ENCODE results near the gene CCDC178. TPM values are rescaled to one million over a fixed set of nuclear protein-coding genes. Genes with fewer than 3 reads are reported as not detected.
"Not testable (repeated sequence)": the region's sequence is repeated elsewhere in the genome, so short reads cannot be mapped to it uniquely, and the experiment has no call there.

The CCDC178 gene
- total RNA-seq, 4 donors from 2014 or later = not detected

DNA sequence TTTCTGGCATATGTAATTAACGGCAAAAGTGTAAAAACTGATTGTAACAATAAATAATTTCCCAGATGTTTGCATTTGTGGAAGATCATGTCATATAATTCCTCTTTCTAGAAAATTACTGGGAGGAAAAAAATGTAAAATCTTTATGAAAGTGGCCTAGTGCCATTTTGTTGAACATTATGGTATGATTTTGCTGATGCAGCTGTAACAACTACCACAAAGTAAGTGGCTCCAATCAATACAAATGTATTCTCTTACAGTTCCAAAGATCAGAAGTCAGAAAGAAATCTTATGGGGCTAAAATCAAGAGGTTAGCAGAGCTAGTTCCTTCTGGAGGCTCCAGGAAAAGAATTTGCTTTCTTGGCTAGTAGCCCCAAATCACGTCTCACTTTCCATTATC, 281.4 kb downstream of the CCDC178 start:
- Histone ChIP-seq H3K4me3 (no peak overlapping the region), H3K27me3 (no peaks in the 10 kb centered on the region), H3K27ac (no peak overlapping the region), H3K9me3 (no peaks in the 10 kb centered on the region), H3K36me3 (no peaks in the 10 kb centered on the region), H3K4me1 (no peaks in the 10 kb centered on the region)
- no peak for DNase-seq
- TF ChIP-seq, protein P1, sequence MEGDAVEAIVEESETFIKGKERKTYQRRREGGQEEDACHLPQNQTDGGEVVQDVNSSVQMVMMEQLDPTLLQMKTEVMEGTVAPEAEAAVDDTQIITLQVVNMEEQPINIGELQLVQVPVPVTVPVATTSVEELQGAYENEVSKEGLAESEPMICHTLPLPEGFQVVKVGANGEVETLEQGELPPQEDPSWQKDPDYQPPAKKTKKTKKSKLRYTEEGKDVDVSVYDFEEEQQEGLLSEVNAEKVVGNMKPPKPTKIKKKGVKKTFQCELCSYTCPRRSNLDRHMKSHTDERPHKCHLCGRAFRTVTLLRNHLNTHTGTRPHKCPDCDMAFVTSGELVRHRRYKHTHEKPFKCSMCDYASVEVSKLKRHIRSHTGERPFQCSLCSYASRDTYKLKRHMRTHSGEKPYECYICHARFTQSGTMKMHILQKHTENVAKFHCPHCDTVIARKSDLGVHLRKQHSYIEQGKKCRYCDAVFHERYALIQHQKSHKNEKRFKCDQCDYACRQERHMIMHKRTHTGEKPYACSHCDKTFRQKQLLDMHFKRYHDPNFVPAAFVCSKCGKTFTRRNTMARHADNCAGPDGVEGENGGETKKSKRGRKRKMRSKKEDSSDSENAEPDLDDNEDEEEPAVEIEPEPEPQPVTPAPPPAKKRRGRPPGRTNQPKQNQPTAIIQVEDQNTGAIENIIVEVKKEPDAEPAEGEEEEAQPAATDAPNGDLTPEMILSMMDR (IDR thresholded peaks at IDR 0.05) = no peak
- no peak for TF ChIP-seq POLR2A (IDR thresholded peaks at IDR 0.05)

DNA sequence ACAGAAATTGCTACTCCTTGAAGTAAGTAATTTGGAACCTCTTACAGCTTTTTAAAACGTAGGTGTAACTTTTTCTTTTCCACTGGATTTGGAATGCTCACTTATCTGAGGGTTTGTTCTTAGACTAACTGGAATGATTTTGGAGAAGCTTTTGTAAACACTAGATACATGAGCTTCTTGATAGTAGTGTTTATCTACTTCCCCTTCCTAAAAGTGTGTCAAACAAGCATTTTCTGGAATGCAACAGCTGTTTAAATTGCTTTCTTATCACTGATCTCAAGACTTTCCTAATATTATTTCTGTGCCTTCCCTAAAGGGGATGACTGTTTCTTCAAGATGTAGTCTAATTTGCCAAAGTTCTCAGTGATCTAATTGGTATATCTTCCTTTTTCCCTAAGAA, 282.6 kb downstream of the CCDC178 start:
- no peak for DNase-seq
- TF ChIP-seq, protein P1 (IDR thresholded peaks at IDR 0.05) = no peak
- TF ChIP-seq POLR2A (IDR thresholded peaks at IDR 0.05) = no peak
- H3K4me1 ChIP-seq = no peaks in the 10 kb centered on the region
- no peaks in the 10 kb centered on the region for H3K36me3 ChIP-seq
- H3K27ac ChIP-seq = no peak overlapping the region
- no peak overlapping the region for H3K4me3 ChIP-seq
- no peaks in the 10 kb centered on the region for H3K9me3 ChIP-seq
- H3K27me3 ChIP-seq = no peaks in the 10 kb centered on the region

DNA sequence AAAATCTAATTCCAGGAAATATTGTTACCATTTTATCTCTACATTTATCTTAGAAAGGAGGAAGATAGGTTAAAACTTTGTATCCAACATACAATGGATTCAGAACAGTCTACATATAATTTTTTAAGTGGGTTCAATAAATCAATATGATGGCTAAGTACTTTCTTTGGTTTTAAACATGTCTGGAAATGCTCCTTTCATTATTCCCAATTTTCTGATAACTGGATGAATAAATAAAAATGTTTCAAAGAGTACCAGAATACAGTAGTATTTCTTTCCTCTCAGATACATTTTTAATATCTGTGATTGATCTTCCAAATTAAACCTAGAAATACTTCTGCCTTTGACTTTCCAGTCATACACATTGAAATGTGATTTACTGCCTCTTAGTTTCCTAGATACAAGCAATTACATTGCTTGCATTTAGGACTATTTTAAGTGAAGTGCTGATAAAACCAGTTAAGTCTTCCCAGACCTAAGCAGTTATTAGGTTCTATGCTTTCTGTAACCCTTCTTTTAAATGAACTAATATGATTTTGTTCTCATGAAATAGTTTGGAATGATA, 283.5 kb downstream of the CCDC178 start:
- no peak for DNase-seq
- no peak overlapping the region for H3K4me3 ChIP-seq
- no peaks in the 10 kb centered on the region for H3K27me3 ChIP-seq
- no peaks in the 10 kb centered on the region for H3K9me3 ChIP-seq
- no peak overlapping the region for H3K27ac ChIP-seq
- no peaks in the 10 kb centered on the region for H3K4me1 ChIP-seq
- no peaks in the 10 kb centered on the region for H3K36me3 ChIP-seq
- no peak for TF ChIP-seq POLR2A (IDR thresholded peaks at IDR 0.05)
- TF ChIP-seq, protein P1 (IDR thresholded peaks at IDR 0.05) = no peak

DNA sequence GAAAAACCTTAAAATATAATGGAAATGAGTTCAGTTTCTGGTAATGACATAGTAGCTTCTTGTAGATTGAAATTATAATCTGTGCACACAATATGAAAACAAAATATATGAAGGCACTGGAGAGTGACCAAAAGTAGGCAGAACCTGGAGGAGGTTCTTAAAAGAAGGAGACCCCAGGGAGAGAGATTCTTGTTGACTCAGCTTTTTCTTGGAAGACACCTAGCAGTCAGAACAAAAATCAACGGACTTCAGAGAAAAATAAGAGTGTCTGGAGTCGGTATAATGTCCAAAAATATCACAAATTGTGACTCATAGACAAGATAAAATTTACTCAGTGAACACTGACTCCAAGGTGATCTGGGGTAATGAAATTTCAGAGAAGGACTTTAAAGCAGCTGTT, 286.5 kb downstream of the CCDC178 start:
- no peak overlapping the region for H3K4me3 ChIP-seq
- no peak overlapping the region for H3K27ac ChIP-seq
- TF ChIP-seq, protein P1 (IDR thresholded peaks at IDR 0.05) = no peak
- TF ChIP-seq POLR2A (IDR thresholded peaks at IDR 0.05) = no peak
- no peaks in the 10 kb centered on the region for H3K9me3 ChIP-seq
- no peaks in the 10 kb centered on the region for H3K4me1 ChIP-seq
- no peak for DNase-seq
- no peaks in the 10 kb centered on the region for H3K36me3 ChIP-seq
- H3K27me3 ChIP-seq = no peaks in the 10 kb centered on the region

DNA sequence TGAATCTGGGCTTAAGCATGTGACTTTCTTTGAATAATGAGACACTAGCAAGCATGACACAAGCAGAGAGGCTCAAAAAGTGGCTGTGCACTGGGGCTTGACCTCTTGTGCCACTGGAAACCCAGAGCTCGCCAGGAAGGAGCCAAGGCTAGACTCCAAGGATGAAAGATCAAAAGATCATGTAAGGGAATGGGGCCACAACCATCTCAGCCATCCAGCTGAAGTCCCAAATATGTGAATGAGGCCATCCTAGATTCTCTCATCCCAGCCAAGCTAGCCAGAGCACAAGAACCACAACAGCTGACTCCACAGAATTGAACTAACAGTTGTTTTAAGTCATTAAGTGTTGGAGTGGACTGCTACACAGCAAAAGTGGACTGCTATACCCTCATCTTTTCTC, 288.1 kb downstream of the CCDC178 start:
- no peak overlapping the region for H3K27ac ChIP-seq
- H3K4me3 ChIP-seq = no peak overlapping the region
- H3K9me3 ChIP-seq = no peaks in the 10 kb centered on the region
- TF ChIP-seq POLR2A (IDR thresholded peaks at IDR 0.05) = no peak
- TF ChIP-seq, protein P1 (IDR thresholded peaks at IDR 0.05) = no peak
- no peaks in the 10 kb centered on the region for H3K36me3 ChIP-seq
- H3K4me1 ChIP-seq = no peaks in the 10 kb centered on the region
- no peaks in the 10 kb centered on the region for H3K27me3 ChIP-seq
- DNase-seq = no peak

DNA sequence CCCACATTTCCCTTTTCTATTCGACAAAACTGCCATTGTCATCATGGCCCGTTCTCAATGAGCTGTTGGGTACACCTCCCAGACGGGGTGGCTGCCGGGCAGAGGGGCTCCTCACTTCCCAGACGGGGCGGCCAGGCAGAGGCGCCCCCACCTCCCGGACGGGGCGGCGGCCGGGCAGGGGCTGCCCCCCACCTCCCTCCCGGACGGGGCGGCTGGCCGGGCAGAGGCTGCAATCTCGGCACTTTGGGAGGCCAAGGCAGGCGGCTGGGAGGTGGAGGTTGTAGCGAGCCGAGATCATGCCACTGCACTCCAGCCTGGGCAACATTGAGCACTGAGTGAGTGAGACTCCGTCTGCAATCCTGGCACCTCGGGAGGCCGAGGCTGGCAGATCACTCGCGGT, 292.7 kb downstream of the CCDC178 start:
- H3K4me1 ChIP-seq, H3K27me3 ChIP-seq, H3K27ac ChIP-seq, H3K36me3 ChIP-seq, H3K4me3 ChIP-seq, H3K9me3 ChIP-seq, DNase-seq: not testable (repeated sequence)
